ENCODE results near the gene SECISBP2L. TPM values are rescaled to one million over a fixed set of nuclear protein-coding genes. Genes with fewer than 3 reads are reported as not detected.

Gene SECISBP2L
- total RNA-seq, 1 donor from 2014 or later: 54.3 TPM

GRCh38 chr15:49044002-49044401, 2.2 kb downstream of the SECISBP2L start:
- Mint-ChIP-seq H3K27ac (ENCODE audit: unreplicated experiment) (peak overlapping the region; percentile 38), H3K4me3 (ENCODE audit: unreplicated experiment) (peak overlapping the region; percentile 95), H3K4me1 (ENCODE audit: low read depth) (peaks cover 45% of the 10 kb centered on the region), H3K27me3 (ENCODE audit: low read depth) (no peaks in the 10 kb centered on the region), H3K36me3 (ENCODE audit: low read depth) (no peaks in the 10 kb centered on the region), H3K9me3 (ENCODE audit: low read depth) (no peaks in the 10 kb centered on the region)
- no peak for DNase-seq (ENCODE audit: low spot score)
- TF ChIP-seq CTCF (IDR thresholded peaks at IDR 0.05): no peak

GRCh38 chr15:49042165-49042564, 4.1 kb downstream of the SECISBP2L start:
- H3K4me1 Mint-ChIP-seq (ENCODE audit: low read depth): peaks cover 57% of the 10 kb centered on the region
- no peak for DNase-seq (ENCODE audit: low spot score)
- H3K36me3 Mint-ChIP-seq (ENCODE audit: low read depth): no peaks in the 10 kb centered on the region
- no peaks in the 10 kb centered on the region for H3K9me3 Mint-ChIP-seq (ENCODE audit: low read depth)
- peak overlapping the region; percentile 52 for H3K27ac Mint-ChIP-seq (ENCODE audit: unreplicated experiment)
- H3K4me3 Mint-ChIP-seq (ENCODE audit: unreplicated experiment): no peak overlapping the region
- no peak for TF ChIP-seq CTCF (IDR thresholded peaks at IDR 0.05)
- no peaks in the 10 kb centered on the region for H3K27me3 Mint-ChIP-seq (ENCODE audit: low read depth)

GRCh38 chr15:49041426-49041825, 4.8 kb downstream of the SECISBP2L start:
- Mint-ChIP-seq H3K4me3 (ENCODE audit: unreplicated experiment) (peak overlapping the region; percentile 3), H3K27ac (ENCODE audit: unreplicated experiment) (peak overlapping the region; percentile 77), H3K27me3 (ENCODE audit: low read depth) (no peaks in the 10 kb centered on the region), H3K36me3 (ENCODE audit: low read depth) (peaks cover 1% of the 10 kb centered on the region), H3K9me3 (ENCODE audit: low read depth) (no peaks in the 10 kb centered on the region), H3K4me1 (ENCODE audit: low read depth) (peaks cover 60% of the 10 kb centered on the region)
- no peak for TF ChIP-seq CTCF (IDR thresholded peaks at IDR 0.05)
- DNase-seq (ENCODE audit: low spot score): no peak

DNA sequence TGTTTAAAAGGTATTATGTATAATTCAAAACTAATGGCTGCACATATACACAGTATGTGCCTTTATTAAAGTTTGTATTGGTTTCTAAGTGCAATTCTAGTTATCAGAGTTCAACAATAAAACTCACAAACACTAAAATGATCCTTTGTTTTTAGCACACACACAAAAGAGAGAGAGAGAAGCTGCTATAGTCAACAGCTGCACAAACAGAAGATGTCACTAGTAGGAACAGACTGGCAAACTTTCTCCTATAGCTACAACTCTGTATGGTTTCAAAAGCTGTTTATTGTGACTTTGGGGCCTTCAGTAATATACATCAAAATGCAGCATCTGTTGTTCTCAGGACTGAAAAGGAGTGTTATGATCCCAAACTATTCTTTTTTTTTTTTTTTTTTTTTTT, 6.1 kb downstream of the SECISBP2L start:
- no peak for DNase-seq (ENCODE audit: low spot score)
- H3K4me3 Mint-ChIP-seq (ENCODE audit: unreplicated experiment): no peak overlapping the region
- H3K27ac Mint-ChIP-seq (ENCODE audit: unreplicated experiment): no peak overlapping the region
- no peak for TF ChIP-seq CTCF (IDR thresholded peaks at IDR 0.05)
- H3K27me3 Mint-ChIP-seq (ENCODE audit: low read depth): no peaks in the 10 kb centered on the region
- no peaks in the 10 kb centered on the region for H3K9me3 Mint-ChIP-seq (ENCODE audit: low read depth)
- peaks cover 5% of the 10 kb centered on the region for H3K36me3 Mint-ChIP-seq (ENCODE audit: low read depth)
- peaks cover 65% of the 10 kb centered on the region for H3K4me1 Mint-ChIP-seq (ENCODE audit: low read depth)

DNA sequence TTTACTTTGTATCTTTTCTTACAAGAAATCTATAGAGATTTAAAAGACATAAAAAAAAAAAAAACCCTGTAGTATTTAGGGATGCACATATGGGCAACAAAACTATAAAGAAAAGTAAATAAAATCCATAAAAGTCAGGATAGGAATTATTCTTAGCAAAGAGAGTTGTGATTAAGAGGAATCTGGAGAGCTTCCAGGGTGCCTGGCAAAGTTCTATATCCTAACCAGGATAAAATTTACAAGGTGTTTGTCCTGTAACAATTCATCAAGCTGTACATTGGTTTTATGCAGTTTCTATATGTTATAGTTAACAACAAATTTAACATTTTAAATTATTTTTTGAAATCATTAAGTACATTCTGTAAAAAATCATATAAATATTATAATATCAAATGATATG, 7.9 kb downstream of the SECISBP2L start:
- Mint-ChIP-seq H3K36me3 (ENCODE audit: low read depth) (peaks cover 5% of the 10 kb centered on the region), H3K9me3 (ENCODE audit: low read depth) (no peaks in the 10 kb centered on the region), H3K4me1 (ENCODE audit: low read depth) (peaks cover 52% of the 10 kb centered on the region), H3K4me3 (ENCODE audit: unreplicated experiment) (no peak overlapping the region), H3K27me3 (ENCODE audit: low read depth) (no peaks in the 10 kb centered on the region), H3K27ac (ENCODE audit: unreplicated experiment) (peak overlapping the region; percentile 49)
- TF ChIP-seq CTCF (IDR thresholded peaks at IDR 0.05): no peak
- no peak for DNase-seq (ENCODE audit: low spot score)
